ENCODE measurements around the gene MRPL38. TPM values are rescaled to one million over a fixed set of nuclear protein-coding genes. Genes with fewer than 3 reads are reported as not detected.

MRPL38 gene
- polyA plus RNA-seq, 3 donors = 27.8 to 44.1 (median 36.0) TPM

- 98% methylated on average over 3 of the region's 5 CpGs for WGBS (ENCODE audit: insufficient coverage)
These were observed 28.2 kb upstream of the MRPL38 start for GRCh38 chr17:75932852-75933251.

GRCh38 chr17:75931062-75931461 is 26.4 kb upstream of the MRPL38 start:
- Histone ChIP-seq H3K4me2 (replicated peaks; ENCODE audit: extremely low read depth, low read length, poor library complexity, severe bottlenecking) (no peak overlapping the region), H4K20me1 (ENCODE audit: insufficient read depth, low read length) (no peaks in the 10 kb centered on the region), H3K9ac (ENCODE audit: insufficient read depth, low read length, poor library complexity, severe bottlenecking) (no peak overlapping the region), H3K36me3 (replicated peaks in 1 of 2; ENCODE audit: control insufficient read depth in 1 of 2, insufficient read depth in 2 of 2, low read length in 2 of 2) (no peaks in the 10 kb centered on the region), H2AFZ (ENCODE audit: insufficient read depth, low read depth, low read length, poor library complexity, severe bottlenecking) (no peak overlapping the region), H3K27me3 (ENCODE audit: control insufficient read depth in 2 of 2, insufficient read depth in 2 of 2, low read length in 2 of 2) (no peaks in the 10 kb centered on the region), H3K79me2 (ENCODE audit: insufficient read depth, low read length) (no peaks in the 10 kb centered on the region), H3K4me3 (replicated peaks in 1 of 3; ENCODE audit: low read depth in 2 of 3, low read length in 3 of 3) (no peak overlapping the region), H3K27ac (ENCODE audit: low read depth in 1 of 2, low read length in 2 of 2) (no peak overlapping the region), H3K9me3 (replicated peaks in 1 of 2; ENCODE audit: control insufficient read depth in 1 of 2, insufficient read depth in 1 of 2, low read length in 2 of 2) (no peaks in the 10 kb centered on the region), H3K4me1 (ENCODE audit: control insufficient read depth in 1 of 2, insufficient read depth in 2 of 2, low read length in 2 of 2) (peaks cover 0 to 8% of the 10 kb centered on the region in 2 donors)
- Mint-ChIP-seq H3K27ac (no peak overlapping the region), H3K36me3 (no peaks in the 10 kb centered on the region), H3K4me1 (peaks cover 8% of the 10 kb centered on the region), H3K4me3 (no peak overlapping the region), H3K27me3 (ENCODE audit: low read depth in 3 of 3) (peaks cover 0 to 3% (median 2%) of the 10 kb centered on the region in 3 donors), H3K9me3 (peaks cover 0 to 2% (median 0%) of the 10 kb centered on the region in 7 donors)
- TF ChIP-seq CTCF (IDR thresholded peaks at IDR 0.05) = no peak
- intact Hi-C loops (cut with micrococcal nuclease) = no loop called here
- 90% methylated on average over 2 of the region's 4 CpGs for WGBS (ENCODE audit: insufficient coverage)
- no peak for DNase-seq

More at GRCh38 chr17:75932852-75933251, 28.2 kb upstream of the MRPL38 start:
- no peak for DNase-seq
- Mint-ChIP-seq H3K36me3 (no peaks in the 10 kb centered on the region), H3K9me3 (peaks cover 0 to 2% (median 0%) of the 10 kb centered on the region in 7 donors), H3K4me1 (no peaks in the 10 kb centered on the region), H3K27me3 (ENCODE audit: low read depth in 3 of 3) (peaks cover 0 to 3% (median 2%) of the 10 kb centered on the region in 3 donors), H3K27ac (peak overlapping the region in 1 of 7 donors; percentile 72), H3K4me3 (no peak overlapping the region)
- Histone ChIP-seq H2AFZ (ENCODE audit: insufficient read depth, low read depth, low read length, poor library complexity, severe bottlenecking) (no peak overlapping the region), H3K4me1 (ENCODE audit: control insufficient read depth in 1 of 2, insufficient read depth in 2 of 2, low read length in 2 of 2) (no peaks in the 10 kb centered on the region), H3K9ac (ENCODE audit: insufficient read depth, low read length, poor library complexity, severe bottlenecking) (no peak overlapping the region), H3K9me3 (replicated peaks in 1 of 2; ENCODE audit: control insufficient read depth in 1 of 2, insufficient read depth in 1 of 2, low read length in 2 of 2) (no peaks in the 10 kb centered on the region), H3K4me3 (replicated peaks in 1 of 3; ENCODE audit: low read depth in 2 of 3, low read length in 3 of 3) (no peak overlapping the region), H3K4me2 (replicated peaks; ENCODE audit: extremely low read depth, low read length, poor library complexity, severe bottlenecking) (no peak overlapping the region), H3K36me3 (replicated peaks in 1 of 2; ENCODE audit: control insufficient read depth in 1 of 2, insufficient read depth in 2 of 2, low read length in 2 of 2) (no peaks in the 10 kb centered on the region), H3K79me2 (ENCODE audit: insufficient read depth, low read length) (no peaks in the 10 kb centered on the region), H4K20me1 (ENCODE audit: insufficient read depth, low read length) (no peaks in the 10 kb centered on the region), H3K27me3 (ENCODE audit: control insufficient read depth in 2 of 2, insufficient read depth in 2 of 2, low read length in 2 of 2) (no peaks in the 10 kb centered on the region), H3K27ac (ENCODE audit: low read depth in 1 of 2, low read length in 2 of 2) (no peak overlapping the region)
- TF ChIP-seq CTCF (IDR thresholded peaks at IDR 0.05) = no peak
- intact Hi-C loops (cut with micrococcal nuclease) = no loop called here
